Activated naive CD4-positive, alpha-beta T cell treated with anti-CD3 and anti-CD28 coated beads for 36 hours (primary cell): Measurements from ENCODE around the gene TRABD2A. TPM values are rescaled to one million over a fixed set of nuclear protein-coding genes. Genes with fewer than 3 reads are reported as not detected.

ENCODE experiments used
- CTCF ChIA-PET: fragments of 350-600 bp; sonication (Branson Sonifier 250); formaldehyde crosslinking; loops from one replicate; lab custom pipeline; 2021; ENCODE audit warnings: antibody characterized with exemption; lab: Charles Lee
- DNase-seq: peaks from one replicate; pipeline ENCODE4 v3.0.0-alpha.2; 2020
- H3K27ac Mint-ChIP-seq: one replicate; pipeline ENCODE4 v1.8.0; 2021; ENCODE audit warnings: mild to moderate bottlenecking, mixed read lengths
- H3K27me3 Mint-ChIP-seq: one replicate; pipeline ENCODE4 v1.8.0; 2021; ENCODE audit warnings: low read depth, mixed read lengths
- H3K36me3 Mint-ChIP-seq: one replicate; pipeline ENCODE4 v1.8.0; 2021; ENCODE audit warnings: low read depth, mixed read lengths
- H3K4me1 Mint-ChIP-seq: one replicate; pipeline ENCODE4 v1.8.0; 2021; ENCODE audit warnings: low read depth, mixed read lengths
- H3K4me3 Mint-ChIP-seq: one replicate; pipeline ENCODE4 v1.8.0; 2021; ENCODE audit warnings: mild to moderate bottlenecking, moderate library complexity, mixed read lengths
- H3K9me3 Mint-ChIP-seq: one replicate; pipeline ENCODE4 v1.8.0; 2021; ENCODE audit warnings: mixed read lengths
- intact Hi-C: fragments of 100-400 bp; cut with micrococcal nuclease; formaldehyde crosslinking; loops from one replicate; pipeline ENCODE4 v1.15.1; 2023
- total RNA-seq, 2 experiments: library from RNA; stranded (reverse); gene quantifications; one replicate each; pipeline ENCODE4 v1.2.3, GENCODE V29; 2021

TRABD2A gene
- total RNA-seq, 2 experiments from 2014 or later: 40.4 to 41.7 TPM

DNA sequence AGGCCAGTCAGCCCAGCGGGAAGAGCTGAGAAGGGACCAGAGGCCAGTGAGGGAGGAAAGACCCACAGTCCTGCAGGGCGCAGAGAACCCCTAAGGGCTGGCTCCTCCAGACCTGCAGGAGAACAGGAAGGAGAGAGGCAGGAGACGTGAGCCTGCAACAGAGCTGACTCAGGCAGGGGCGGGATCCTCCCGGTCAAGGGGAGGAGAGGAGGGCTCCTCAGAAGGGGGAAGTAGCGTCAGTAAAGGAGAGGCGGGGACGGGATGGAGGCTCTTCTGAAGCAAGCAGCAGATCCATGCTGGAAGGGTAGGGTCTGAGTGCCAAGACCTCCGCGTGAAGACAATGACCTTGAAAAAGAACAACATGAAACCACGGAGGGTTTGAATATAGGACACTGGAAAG lies 50.8 kb downstream of the TRABD2A start:
- Mint-ChIP-seq H3K4me1 (peaks cover 17% of the 10 kb centered on the region), H3K36me3 (peaks cover 20% of the 10 kb centered on the region), H3K9me3 (no peaks in the 10 kb centered on the region), H3K4me3 (no peak overlapping the region), H3K27ac (no peak overlapping the region), H3K27me3 (no peaks in the 10 kb centered on the region)
- peak; percentile 43 for DNase-seq
- intact Hi-C loops: no loop called here
- CTCF ChIA-PET: interaction anchor here (0.6 kb wide), 1 partner anchor 148 kb away, joined by 4 read pairs; no protein-coding TSS in a partner anchor

DNA sequence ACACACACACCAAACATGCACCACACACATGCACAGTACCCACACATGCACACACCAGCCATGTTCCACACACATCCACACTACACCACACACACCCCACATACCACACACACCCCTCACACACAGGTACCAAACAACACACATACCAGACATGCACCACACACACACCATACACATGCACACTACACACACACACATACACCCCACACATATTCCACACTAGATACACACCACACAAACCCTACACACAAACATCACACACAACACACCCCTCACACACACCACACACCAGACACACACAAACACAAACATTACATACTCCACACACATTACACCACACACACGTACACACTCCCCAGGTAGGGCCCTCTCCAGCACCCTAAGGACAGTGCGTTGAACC lies 51.2 kb downstream of the TRABD2A start:
- peaks cover 18% of the 10 kb centered on the region for H3K4me1 Mint-ChIP-seq
- H3K27ac Mint-ChIP-seq: no peak overlapping the region
- no peak for DNase-seq
- no peaks in the 10 kb centered on the region for H3K9me3 Mint-ChIP-seq
- H3K27me3 Mint-ChIP-seq: no peaks in the 10 kb centered on the region
- intact Hi-C loops: no loop called here
- H3K36me3 Mint-ChIP-seq: peaks cover 16% of the 10 kb centered on the region
- CTCF ChIA-PET: interaction anchor here (0.6 kb wide), 1 partner anchor 148 kb away, joined by 4 read pairs; no protein-coding TSS in a partner anchor
- no peak overlapping the region for H3K4me3 Mint-ChIP-seq

DNA sequence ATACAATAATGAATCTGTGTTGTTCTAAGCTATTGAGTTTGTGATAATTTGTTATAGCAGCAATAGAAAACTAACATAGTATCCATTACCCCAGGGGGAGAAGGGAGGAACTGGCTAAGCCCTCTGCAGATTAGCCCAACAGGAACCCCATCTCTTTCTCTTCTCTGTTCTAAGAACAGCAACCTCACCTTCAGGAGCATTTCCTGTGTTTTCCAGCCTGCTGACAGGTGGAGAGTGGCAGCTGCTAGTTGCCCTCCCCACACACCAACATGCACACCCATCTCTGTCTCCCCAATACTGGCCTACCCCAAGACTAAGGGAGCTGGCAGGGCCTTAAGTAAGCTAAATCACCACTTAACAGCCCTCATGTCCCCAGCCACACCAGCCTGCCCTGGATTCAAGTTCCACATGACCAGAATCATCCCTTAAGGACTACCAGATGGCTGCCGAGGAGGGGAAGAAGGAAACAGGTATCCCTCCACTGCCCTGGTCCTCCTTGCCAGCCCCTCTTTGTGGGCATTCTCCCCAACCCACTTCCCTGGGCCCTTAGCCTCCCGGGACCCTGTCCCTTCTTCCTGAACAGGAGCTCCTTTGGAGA lies 52.8 kb downstream of the TRABD2A start:
- Mint-ChIP-seq H3K27ac (peak overlapping the region; percentile 28), H3K4me3 (no peak overlapping the region), H3K36me3 (peaks cover 21% of the 10 kb centered on the region), H3K27me3 (no peaks in the 10 kb centered on the region), H3K9me3 (no peaks in the 10 kb centered on the region), H3K4me1 (peaks cover 11% of the 10 kb centered on the region)
- no peak for DNase-seq
- intact Hi-C loops: no loop called here
- CTCF ChIA-PET: interaction anchor here (0.9 to 2.3 kb wide), 3 partner anchors 11 to 87 kb away, joined by 3 to 7 read pairs (median 4); no protein-coding TSS in a partner anchor

GRCh38 chr2:84823788-84824187 lies 57.1 kb downstream of the TRABD2A start:
- no peak overlapping the region for H3K27ac Mint-ChIP-seq
- DNase-seq: no peak
- H3K36me3 Mint-ChIP-seq: peaks cover 21% of the 10 kb centered on the region
- intact Hi-C loops: no loop called here
- H3K9me3 Mint-ChIP-seq: no peaks in the 10 kb centered on the region
- no peak overlapping the region for H3K4me3 Mint-ChIP-seq
- H3K27me3 Mint-ChIP-seq: no peaks in the 10 kb centered on the region
- H3K4me1 Mint-ChIP-seq: peaks cover 17% of the 10 kb centered on the region
- CTCF ChIA-PET: no interaction called here

DNA sequence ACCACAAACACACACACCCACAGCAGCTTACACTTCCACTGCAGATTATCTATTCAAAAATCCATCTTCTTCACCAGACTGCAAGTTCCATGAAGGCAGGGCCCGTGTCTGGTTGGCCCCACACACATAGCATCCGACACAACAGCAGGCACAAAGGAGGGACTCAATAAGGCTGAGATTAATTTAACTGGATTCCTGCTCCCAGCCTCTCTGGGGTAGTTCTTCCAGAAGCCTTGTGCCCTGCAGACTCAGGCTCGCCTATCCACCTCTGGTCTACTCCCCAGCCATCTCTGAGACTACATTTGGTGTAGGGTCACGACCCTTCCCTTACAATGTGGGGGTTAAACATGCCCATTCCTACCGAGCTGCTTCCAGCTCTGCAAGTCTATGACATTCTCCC lies 57.7 kb downstream of the TRABD2A start:
- peaks cover 20% of the 10 kb centered on the region for H3K4me1 Mint-ChIP-seq
- no peaks in the 10 kb centered on the region for H3K27me3 Mint-ChIP-seq
- no peaks in the 10 kb centered on the region for H3K9me3 Mint-ChIP-seq
- no peak overlapping the region for H3K4me3 Mint-ChIP-seq
- peaks cover 22% of the 10 kb centered on the region for H3K36me3 Mint-ChIP-seq
- CTCF ChIA-PET: interaction anchor here (0.7 to 0.9 kb wide), 3 partner anchors 18 to 330 kb away, joined by 3 to 4 read pairs (median 3); no protein-coding TSS in a partner anchor
- no peak for DNase-seq
- intact Hi-C loops: no loop called here
- H3K27ac Mint-ChIP-seq: no peak overlapping the region

GRCh38 chr2:84821806-84822205 lies 59.1 kb downstream of the TRABD2A start:
- intact Hi-C loops: no loop called here
- Mint-ChIP-seq H3K27me3 (no peaks in the 10 kb centered on the region), H3K9me3 (no peaks in the 10 kb centered on the region), H3K4me3 (no peak overlapping the region), H3K27ac (no peak overlapping the region), H3K36me3 (peaks cover 14% of the 10 kb centered on the region), H3K4me1 (peaks cover 34% of the 10 kb centered on the region)
- CTCF ChIA-PET: interaction anchor here (1.0 kb wide), 1 partner anchor 12 kb away, joined by 3 read pairs; no protein-coding TSS in a partner anchor
- no peak for DNase-seq

DNA sequence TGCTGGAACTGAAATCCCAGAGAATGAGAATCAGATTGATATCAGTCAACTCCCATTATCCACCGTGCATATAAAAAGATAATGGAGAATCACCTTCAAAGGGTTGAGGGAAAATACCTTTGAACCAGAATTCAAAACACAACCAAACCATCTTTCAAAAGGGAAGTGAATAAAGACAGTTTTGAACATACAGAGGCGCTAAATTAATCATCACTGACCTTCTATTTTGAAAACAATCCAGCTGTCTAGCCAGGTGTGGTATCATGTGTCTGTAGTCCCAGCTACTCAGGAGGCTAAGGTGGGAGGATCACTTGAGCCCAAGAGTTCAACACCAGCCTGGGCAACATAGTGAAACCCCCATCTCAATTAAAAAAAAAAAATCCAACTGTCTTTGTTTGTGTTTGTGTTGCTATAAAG lies 63.6 kb downstream of the TRABD2A start:
- Mint-ChIP-seq H3K4me1 (peaks cover 41% of the 10 kb centered on the region), H3K9me3 (no peaks in the 10 kb centered on the region), H3K27ac (peak overlapping the region; percentile 57), H3K27me3 (no peaks in the 10 kb centered on the region), H3K4me3 (no peak overlapping the region), H3K36me3 (peaks cover 2% of the 10 kb centered on the region)
- intact Hi-C loops: loop anchor here (1.0 to 5.0 kb wide), 8 partner anchors 16 to 318 kb away; partner anchors contain the start of gene DNAH6
- CTCF ChIA-PET: interaction anchor here (0.6 to 1.3 kb wide), 11 partner anchors 10 to 408 kb away, joined by 3 to 5 read pairs (median 4); no protein-coding TSS in a partner anchor
- DNase-seq: peak; percentile 35

DNA sequence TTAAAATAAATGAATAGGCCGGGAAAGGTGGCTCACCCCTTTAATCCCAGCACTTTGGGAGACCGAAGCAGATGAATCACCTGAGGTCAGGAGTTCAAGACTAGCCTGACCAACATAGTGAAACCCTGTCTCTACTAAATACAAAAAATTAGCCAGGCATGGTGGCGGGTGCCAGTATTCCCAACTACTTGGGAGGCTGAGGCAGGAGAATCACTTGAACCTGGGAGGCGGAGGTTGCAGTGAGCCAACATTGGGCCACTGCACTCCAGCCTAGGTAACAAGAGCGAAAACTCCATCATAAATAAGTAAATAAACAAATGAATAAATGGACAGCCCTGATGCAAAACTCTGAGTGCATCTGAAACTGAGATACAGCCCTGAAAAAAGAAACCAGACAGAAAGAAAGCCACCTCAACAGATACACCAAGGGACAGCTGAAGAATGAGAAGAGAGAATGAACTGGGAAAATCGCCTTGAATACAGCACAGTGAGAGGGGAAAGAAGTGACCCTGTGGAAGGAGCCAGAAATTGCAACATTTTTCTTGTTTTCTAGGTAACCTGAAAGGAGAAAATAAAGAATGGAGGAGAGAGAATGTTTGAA lies 64.4 kb downstream of the TRABD2A start:
- Mint-ChIP-seq H3K27ac (peak overlapping the region; percentile 3), H3K4me3 (no peak overlapping the region), H3K9me3 (no peaks in the 10 kb centered on the region), H3K27me3 (no peaks in the 10 kb centered on the region), H3K4me1 (peaks cover 41% of the 10 kb centered on the region), H3K36me3 (peaks cover 2% of the 10 kb centered on the region)
- no peak for DNase-seq
- CTCF ChIA-PET: interaction anchor here (1.3 kb wide), 2 partner anchors 66 to 110 kb away, joined by 3 to 4 read pairs; no protein-coding TSS in a partner anchor
- intact Hi-C loops: loop anchor here (1.0 to 5.0 kb wide), 8 partner anchors 17 to 318 kb away; partner anchors contain the start of gene DNAH6

- CTCF ChIA-PET: no interaction called here
- intact Hi-C loops: loop anchor here (5.0 kb wide), 2 partner anchors 187 to 298 kb away; partner anchors contain the start of gene DNAH6
- Mint-ChIP-seq H3K27ac (no peak overlapping the region), H3K27me3 (no peaks in the 10 kb centered on the region), H3K9me3 (no peaks in the 10 kb centered on the region), H3K36me3 (peaks cover 2% of the 10 kb centered on the region), H3K4me1 (peaks cover 41% of the 10 kb centered on the region), H3K4me3 (no peak overlapping the region)
- no peak for DNase-seq
These were observed 65.7 kb downstream of the TRABD2A start for GRCh38 chr2:84815146-84815545.

DNA sequence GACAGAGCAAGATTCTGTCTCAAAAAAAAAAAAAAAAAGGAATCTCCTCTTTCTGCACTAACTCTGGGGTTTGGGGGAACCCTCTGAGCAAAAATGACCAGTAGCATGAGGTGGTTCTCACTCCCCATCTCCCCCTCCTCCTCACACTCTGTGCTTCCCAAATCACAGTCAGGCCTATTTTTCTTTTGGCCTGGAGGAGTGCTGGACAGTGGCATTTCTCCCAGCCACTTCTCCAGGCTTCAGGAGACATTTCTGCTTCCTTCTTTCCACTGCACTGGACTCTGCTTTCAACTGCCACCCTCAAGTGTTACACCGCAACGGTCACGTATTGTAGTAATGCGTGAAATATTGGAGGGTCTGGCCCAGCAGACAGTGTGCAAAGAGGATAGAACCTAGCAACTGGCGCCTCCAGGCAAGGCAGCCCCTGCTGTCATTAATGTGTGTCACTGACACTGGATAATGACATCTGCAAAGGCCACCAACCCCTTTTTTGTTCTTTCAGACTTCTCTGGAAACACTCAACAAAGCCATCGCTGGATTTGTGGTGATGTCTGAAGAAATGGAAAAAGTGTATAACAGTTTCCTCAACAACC lies 68.9 kb downstream of the TRABD2A start:
- no peak overlapping the region for H3K4me3 Mint-ChIP-seq
- H3K27ac Mint-ChIP-seq: no peak overlapping the region
- no peak for DNase-seq
- no peaks in the 10 kb centered on the region for H3K9me3 Mint-ChIP-seq
- intact Hi-C loops: no loop called here
- peaks cover 24% of the 10 kb centered on the region for H3K4me1 Mint-ChIP-seq
- CTCF ChIA-PET: no interaction called here
- no peaks in the 10 kb centered on the region for H3K27me3 Mint-ChIP-seq
- peaks cover 1% of the 10 kb centered on the region for H3K36me3 Mint-ChIP-seq

GRCh38 chr2:84808279-84808678 lies 72.6 kb downstream of the TRABD2A start:
- Mint-ChIP-seq H3K9me3 (no peaks in the 10 kb centered on the region), H3K27me3 (no peaks in the 10 kb centered on the region), H3K4me3 (no peak overlapping the region), H3K27ac (no peak overlapping the region), H3K4me1 (peaks cover 12% of the 10 kb centered on the region), H3K36me3 (peaks cover 1% of the 10 kb centered on the region)
- intact Hi-C loops: no loop called here
- DNase-seq: no peak
- CTCF ChIA-PET: no interaction called here

DNA sequence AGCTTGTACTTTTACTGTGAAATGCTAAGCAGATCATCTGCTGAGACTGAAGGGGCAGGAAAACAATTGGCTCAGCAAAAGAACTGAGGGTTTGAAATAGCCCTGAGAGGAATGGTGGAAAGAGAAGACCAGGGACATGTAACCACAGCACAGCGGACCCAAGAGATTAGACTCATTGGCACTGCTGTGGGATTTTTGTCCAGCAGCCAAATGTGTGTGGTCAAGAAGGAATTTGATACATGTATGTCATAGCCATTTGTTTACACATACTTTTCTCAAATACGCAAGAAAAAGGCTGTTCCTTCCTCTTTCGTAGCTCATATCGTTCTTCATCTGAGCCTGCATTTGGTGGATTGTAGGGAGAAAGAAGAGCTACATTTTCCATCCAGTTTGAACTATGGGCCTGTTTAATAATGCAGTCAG lies 73.8 kb downstream of the TRABD2A start:
- H3K9me3 Mint-ChIP-seq: peaks cover 4% of the 10 kb centered on the region
- no peak overlapping the region for H3K27ac Mint-ChIP-seq
- CTCF ChIA-PET: interaction anchor here (1.2 kb wide), 1 partner anchor 11 kb away, joined by 5 read pairs; no protein-coding TSS in a partner anchor
- H3K4me3 Mint-ChIP-seq: no peak overlapping the region
- peaks cover 8% of the 10 kb centered on the region for H3K4me1 Mint-ChIP-seq
- H3K36me3 Mint-ChIP-seq: no peaks in the 10 kb centered on the region
- H3K27me3 Mint-ChIP-seq: no peaks in the 10 kb centered on the region
- DNase-seq: no peak
- intact Hi-C loops: no loop called here
